WI38 (cell line): Measurements from ENCODE around the gene TEX51.

Source experiments
- H3K4me3 ChIP-seq: 2 replicates; pipeline ENCODE4 v1.5.1; 2011; ENCODE audit warnings: low read depth, mild to moderate bottlenecking, control low read depth, low read length
- CTCF ChIP-seq: IDR thresholded peaks from 2 replicates; pipeline ENCODE4 v1.5.1; 2012; ENCODE audit warnings: low read depth, mild to moderate bottlenecking, control low read depth, low read length

TEX51 gene

GRCh38 chr2:126877041-126877440 is 21.6 kb upstream of the TEX51 start:
- TF ChIP-seq CTCF = no peak
- H3K4me3 ChIP-seq = no peak overlapping the region

- no peak overlapping the region for H3K4me3 ChIP-seq
- TF ChIP-seq CTCF = no peak
These were observed 20.7 kb upstream of the TEX51 start for GRCh38 chr2:126877861-126878565.

- no peak overlapping the region for H3K4me3 ChIP-seq
- no peak for TF ChIP-seq CTCF
These were observed 20.1 kb upstream of the TEX51 start for GRCh38 chr2:126878601-126879000.

- H3K4me3 ChIP-seq = no peak overlapping the region
- TF ChIP-seq CTCF = no peak
These were observed 19.1 kb upstream of the TEX51 start for GRCh38 chr2:126879348-126880298.

GRCh38 chr2:126880324-126880723 is 18.4 kb upstream of the TEX51 start:
- no peak for TF ChIP-seq CTCF
- H3K4me3 ChIP-seq = no peak overlapping the region

GRCh38 chr2:126880817-126881216 is 17.9 kb upstream of the TEX51 start:
- H3K4me3 ChIP-seq = no peak overlapping the region
- no peak for TF ChIP-seq CTCF

- no peak overlapping the region for H3K4me3 ChIP-seq
- no peak for TF ChIP-seq CTCF
These were observed 17.1 kb upstream of the TEX51 start for GRCh38 chr2:126881591-126881990.
